GM19455 (cell line): ENCODE results near the gene GLIS1.

Source experiments
- ATAC-seq: cut with Tn5 transposase; IDR thresholded peaks from one replicate; pipeline ENCODE4 v1.9.1; 2021; ENCODE audit not compliant: unreplicated experiment

Gene GLIS1

GRCh38 chr1:53517109-53517508 is 221.9 kb downstream of the GLIS1 start:
- ATAC-seq, result no peak

- no peak for ATAC-seq
These were observed 222.8 kb downstream of the GLIS1 start for GRCh38 chr1:53516181-53516580.

GRCh38 chr1:53514436-53514835 is 224.5 kb downstream of the GLIS1 start:
- ATAC-seq, result no peak

GRCh38 chr1:53513846-53514245 is 225.1 kb downstream of the GLIS1 start:
- no peak for ATAC-seq

GRCh38 chr1:53512807-53513755 is 225.9 kb downstream of the GLIS1 start:
- ATAC-seq, result no peak

GRCh38 chr1:53511933-53512806 is 226.8 kb downstream of the GLIS1 start:
- no peak for ATAC-seq

- no peak for ATAC-seq
These were observed 227.5 kb downstream of the GLIS1 start for GRCh38 chr1:53511323-53511932.

GRCh38 chr1:53510215-53510614 is 228.7 kb downstream of the GLIS1 start:
- no peak for ATAC-seq

- no peak for ATAC-seq
These were observed 229.2 kb downstream of the GLIS1 start for GRCh38 chr1:53509775-53510174.

- no peak for ATAC-seq
These were observed 229.8 kb downstream of the GLIS1 start for GRCh38 chr1:53508991-53509666.

GRCh38 chr1:53508056-53508990 is 230.6 kb downstream of the GLIS1 start:
- no peak for ATAC-seq

GRCh38 chr1:53507116-53507820 is 231.7 kb downstream of the GLIS1 start:
- ATAC-seq, result no peak

GRCh38 chr1:53506355-53507050 is 232.5 kb downstream of the GLIS1 start:
- ATAC-seq, result no peak

GRCh38 chr1:53505891-53506290 is 233.1 kb downstream of the GLIS1 start:
- no peak for ATAC-seq

- ATAC-seq, result no peak
These were observed 233.6 kb downstream of the GLIS1 start for GRCh38 chr1:53505401-53505800.

- ATAC-seq, result no peak
These were observed 234.1 kb downstream of the GLIS1 start for GRCh38 chr1:53504901-53505300.

- ATAC-seq, result no peak
These were observed 235.3 kb downstream of the GLIS1 start for GRCh38 chr1:53503433-53504217.
